GM19035 (cell line): ENCODE results near the gene SLC6A3.
A peak's percentile ranks its signal among the peaks of the same experiment; 100 is the strongest.

Experiments used
- ATAC-seq: cut with Tn5 transposase; IDR thresholded peaks from one replicate; pipeline ENCODE4 v1.9.1; 2021; ENCODE audit not compliant: unreplicated experiment

The SLC6A3 gene

GRCh38 chr5:1390861-1391600, 54.2 kb downstream of the SLC6A3 start:
- no peak for ATAC-seq

GRCh38 chr5:1390333-1390732, 54.9 kb downstream of the SLC6A3 start:
- no peak for ATAC-seq

- ATAC-seq: no peak
Measured at GRCh38 chr5:1388383-1388967, 56.8 kb downstream of the SLC6A3 start.

GRCh38 chr5:1387876-1388275, 57.4 kb downstream of the SLC6A3 start:
- no peak for ATAC-seq

GRCh38 chr5:1387059-1387755, 58.0 kb downstream of the SLC6A3 start:
- ATAC-seq: no peak

- ATAC-seq: peak; percentile 64
Measured at GRCh38 chr5:1386274-1386717, 58.9 kb downstream of the SLC6A3 start.

- peak; percentile 91 for ATAC-seq
Measured at GRCh38 chr5:1385395-1386273, 59.6 kb downstream of the SLC6A3 start.

GRCh38 chr5:1384521-1384920, 60.7 kb downstream of the SLC6A3 start:
- ATAC-seq: no peak

GRCh38 chr5:1383886-1384401, 61.3 kb downstream of the SLC6A3 start:
- ATAC-seq: no peak

- ATAC-seq: no peak
Measured at GRCh38 chr5:1383344-1383743, 61.9 kb downstream of the SLC6A3 start.

GRCh38 chr5:1382248-1382700, 63.0 kb downstream of the SLC6A3 start:
- ATAC-seq: no peak

- no peak for ATAC-seq
Measured at GRCh38 chr5:1381370-1382247, 63.6 kb downstream of the SLC6A3 start.

GRCh38 chr5:1380910-1381309, 64.3 kb downstream of the SLC6A3 start:
- ATAC-seq: no peak

- ATAC-seq: peak; percentile 68
Measured at GRCh38 chr5:1380011-1380817, 65.0 kb downstream of the SLC6A3 start.

- ATAC-seq: no peak
Measured at GRCh38 chr5:1378866-1379659, 66.2 kb downstream of the SLC6A3 start.

- no peak for ATAC-seq
Measured at GRCh38 chr5:1378096-1378495, 67.1 kb downstream of the SLC6A3 start.

- no peak for ATAC-seq
Measured at GRCh38 chr5:1376981-1377380, 68.3 kb downstream of the SLC6A3 start.
